Measurements from ENCODE around the gene AKR1E2.
"Not testable (repeated sequence)": the region's sequence is repeated elsewhere in the genome, so short reads cannot be mapped to it uniquely, and the experiment has no call there.

Gene AKR1E2

DNA sequence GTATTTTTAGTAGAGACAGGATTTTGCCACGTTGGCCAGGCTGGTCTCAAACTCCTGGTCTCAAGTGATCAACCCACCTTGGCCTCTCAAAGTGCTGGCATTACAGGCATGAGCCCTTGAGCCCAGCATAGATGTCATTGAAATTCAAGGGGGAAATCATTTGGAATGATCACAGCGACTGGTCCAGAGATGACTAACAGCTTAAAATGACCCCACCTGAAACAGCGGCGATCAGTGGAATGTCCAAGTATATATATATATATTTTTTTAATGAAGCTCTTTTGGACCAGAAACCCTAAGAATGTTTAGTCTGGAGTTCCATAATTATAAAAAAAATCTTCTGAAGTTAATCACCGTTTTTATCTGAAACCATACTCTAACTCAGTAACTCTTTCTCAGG lies 12.5 kb upstream of the AKR1E2 start:
- H3K36me3 ChIP-seq, result no peaks in the 10 kb centered on the region
- no peak overlapping the region for H3K27ac ChIP-seq
- H3K4me3 ChIP-seq (ENCODE audit: low read depth, low read length), result no peak overlapping the region
- H3K27me3 ChIP-seq (ENCODE audit: insufficient read depth, low read depth, severe bottlenecking), result no peaks in the 10 kb centered on the region
- TF ChIP-seq, protein P1, sequence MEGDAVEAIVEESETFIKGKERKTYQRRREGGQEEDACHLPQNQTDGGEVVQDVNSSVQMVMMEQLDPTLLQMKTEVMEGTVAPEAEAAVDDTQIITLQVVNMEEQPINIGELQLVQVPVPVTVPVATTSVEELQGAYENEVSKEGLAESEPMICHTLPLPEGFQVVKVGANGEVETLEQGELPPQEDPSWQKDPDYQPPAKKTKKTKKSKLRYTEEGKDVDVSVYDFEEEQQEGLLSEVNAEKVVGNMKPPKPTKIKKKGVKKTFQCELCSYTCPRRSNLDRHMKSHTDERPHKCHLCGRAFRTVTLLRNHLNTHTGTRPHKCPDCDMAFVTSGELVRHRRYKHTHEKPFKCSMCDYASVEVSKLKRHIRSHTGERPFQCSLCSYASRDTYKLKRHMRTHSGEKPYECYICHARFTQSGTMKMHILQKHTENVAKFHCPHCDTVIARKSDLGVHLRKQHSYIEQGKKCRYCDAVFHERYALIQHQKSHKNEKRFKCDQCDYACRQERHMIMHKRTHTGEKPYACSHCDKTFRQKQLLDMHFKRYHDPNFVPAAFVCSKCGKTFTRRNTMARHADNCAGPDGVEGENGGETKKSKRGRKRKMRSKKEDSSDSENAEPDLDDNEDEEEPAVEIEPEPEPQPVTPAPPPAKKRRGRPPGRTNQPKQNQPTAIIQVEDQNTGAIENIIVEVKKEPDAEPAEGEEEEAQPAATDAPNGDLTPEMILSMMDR (IDR thresholded peaks at IDR 0.05; ENCODE audit: low read depth, low read length), result no peak
- no peak for DNase-seq
- H3K9me3 ChIP-seq (ENCODE audit: severe bottlenecking), result no peaks in the 10 kb centered on the region

DNA sequence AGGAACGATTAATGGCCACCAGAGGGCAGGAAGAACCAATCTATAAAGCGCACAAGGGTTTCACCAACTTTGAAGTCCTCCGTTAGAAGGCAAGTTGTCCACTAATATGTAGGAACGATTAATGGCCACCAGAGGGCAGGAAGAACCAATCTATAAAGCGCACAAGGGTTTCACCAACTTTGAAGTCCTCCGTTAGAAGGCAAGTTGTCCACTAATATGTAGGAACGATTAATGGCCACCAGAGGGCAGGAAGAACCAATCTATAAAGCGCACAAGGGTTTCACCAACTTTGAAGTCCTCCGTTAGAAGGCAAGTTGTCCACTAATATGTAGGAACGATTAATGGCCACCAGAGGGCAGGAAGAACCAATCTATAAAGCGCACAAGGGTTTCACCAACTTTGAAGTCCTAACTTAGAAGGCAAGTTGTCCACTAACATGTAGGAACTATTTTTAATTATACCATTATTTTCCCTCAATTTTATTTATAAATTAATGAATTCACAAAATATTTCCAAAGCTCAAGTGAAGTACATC lies 10.3 kb upstream of the AKR1E2 start:
- not testable (repeated sequence) for H3K27ac ChIP-seq; H3K4me3 ChIP-seq (ENCODE audit: low read depth, low read length); DNase-seq; H3K36me3 ChIP-seq; H3K9me3 ChIP-seq (ENCODE audit: severe bottlenecking); H3K27me3 ChIP-seq (ENCODE audit: insufficient read depth, low read depth, severe bottlenecking)

DNA sequence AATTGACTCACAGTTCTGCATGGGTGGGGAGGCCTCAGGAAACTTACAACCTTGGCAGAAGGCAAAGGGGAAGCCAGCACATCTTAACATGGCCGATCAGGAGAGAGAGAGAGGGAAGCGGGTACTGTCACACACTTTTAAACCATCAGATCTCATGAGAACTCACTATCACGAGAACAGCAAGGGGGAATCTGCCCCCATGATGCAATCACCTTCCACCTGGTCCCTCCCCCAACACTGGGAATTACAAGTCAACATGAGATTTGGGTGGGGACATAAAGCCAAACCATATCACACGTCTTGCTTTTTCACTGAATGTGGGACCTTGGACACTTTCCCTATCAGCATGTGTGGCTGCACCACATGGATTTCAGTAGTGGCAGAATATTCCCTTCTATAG lies 9.0 kb upstream of the AKR1E2 start:
- no peak overlapping the region for H3K4me3 ChIP-seq (ENCODE audit: low read depth, low read length)
- H3K27ac ChIP-seq, result no peak overlapping the region
- DNase-seq, result no peak
- TF ChIP-seq, protein P1 (IDR thresholded peaks at IDR 0.05; ENCODE audit: low read depth, low read length), result no peak
- no peaks in the 10 kb centered on the region for H3K27me3 ChIP-seq (ENCODE audit: insufficient read depth, low read depth, severe bottlenecking)
- no peaks in the 10 kb centered on the region for H3K36me3 ChIP-seq
- no peaks in the 10 kb centered on the region for H3K9me3 ChIP-seq (ENCODE audit: severe bottlenecking)

DNA sequence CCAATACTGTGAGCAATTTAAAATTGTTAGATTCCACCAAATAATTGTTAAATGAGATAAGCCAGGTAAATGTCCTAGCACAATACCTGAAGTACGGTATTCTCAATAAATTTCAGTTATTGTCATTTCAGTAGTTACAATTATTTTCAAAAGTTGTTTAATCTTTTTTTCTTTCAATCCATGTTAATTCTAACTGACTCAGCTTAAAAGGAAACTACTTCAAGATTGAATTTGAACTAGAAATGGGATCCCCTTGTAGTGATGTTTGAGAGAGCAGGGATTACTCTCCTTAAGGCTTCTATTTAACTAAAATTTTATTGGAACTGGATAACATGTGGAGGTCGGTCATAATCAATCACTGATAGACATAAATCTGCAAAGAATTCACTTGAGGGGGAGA lies 6.9 kb upstream of the AKR1E2 start:
- Histone ChIP-seq H3K36me3 (no peaks in the 10 kb centered on the region), H3K27ac (no peak overlapping the region), H3K27me3 (ENCODE audit: insufficient read depth, low read depth, severe bottlenecking) (peaks cover 4% of the 10 kb centered on the region), H3K9me3 (ENCODE audit: severe bottlenecking) (no peaks in the 10 kb centered on the region), H3K4me3 (ENCODE audit: low read depth, low read length) (no peak overlapping the region)
- TF ChIP-seq, protein P1 (IDR thresholded peaks at IDR 0.05; ENCODE audit: low read depth, low read length), result no peak
- DNase-seq, result no peak

DNA sequence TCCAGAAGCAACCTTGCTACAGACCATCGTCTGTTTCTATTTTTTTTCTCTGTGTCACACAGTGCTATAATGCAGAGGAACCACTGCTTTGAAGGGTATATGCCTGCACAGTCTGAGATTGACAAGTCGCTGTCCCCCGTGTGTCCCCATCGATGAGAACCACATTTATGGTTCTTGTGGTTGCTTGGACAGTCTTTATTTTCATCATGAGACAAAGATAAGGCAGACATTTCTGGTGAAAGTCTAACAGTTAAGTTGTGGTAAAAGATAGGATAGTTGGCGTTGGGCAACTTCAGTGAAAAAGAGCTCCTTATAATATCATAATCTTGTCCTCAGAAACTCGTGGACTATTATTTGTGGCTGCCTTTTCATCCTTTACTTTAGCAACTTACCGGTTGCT lies 6.3 kb upstream of the AKR1E2 start:
- no peaks in the 10 kb centered on the region for H3K36me3 ChIP-seq
- H3K9me3 ChIP-seq (ENCODE audit: severe bottlenecking), result no peaks in the 10 kb centered on the region
- DNase-seq, result no peak
- no peak overlapping the region for H3K27ac ChIP-seq
- peaks cover 8% of the 10 kb centered on the region for H3K27me3 ChIP-seq (ENCODE audit: insufficient read depth, low read depth, severe bottlenecking)
- TF ChIP-seq, protein P1 (IDR thresholded peaks at IDR 0.05; ENCODE audit: low read depth, low read length), result no peak
- no peak overlapping the region for H3K4me3 ChIP-seq (ENCODE audit: low read depth, low read length)

DNA sequence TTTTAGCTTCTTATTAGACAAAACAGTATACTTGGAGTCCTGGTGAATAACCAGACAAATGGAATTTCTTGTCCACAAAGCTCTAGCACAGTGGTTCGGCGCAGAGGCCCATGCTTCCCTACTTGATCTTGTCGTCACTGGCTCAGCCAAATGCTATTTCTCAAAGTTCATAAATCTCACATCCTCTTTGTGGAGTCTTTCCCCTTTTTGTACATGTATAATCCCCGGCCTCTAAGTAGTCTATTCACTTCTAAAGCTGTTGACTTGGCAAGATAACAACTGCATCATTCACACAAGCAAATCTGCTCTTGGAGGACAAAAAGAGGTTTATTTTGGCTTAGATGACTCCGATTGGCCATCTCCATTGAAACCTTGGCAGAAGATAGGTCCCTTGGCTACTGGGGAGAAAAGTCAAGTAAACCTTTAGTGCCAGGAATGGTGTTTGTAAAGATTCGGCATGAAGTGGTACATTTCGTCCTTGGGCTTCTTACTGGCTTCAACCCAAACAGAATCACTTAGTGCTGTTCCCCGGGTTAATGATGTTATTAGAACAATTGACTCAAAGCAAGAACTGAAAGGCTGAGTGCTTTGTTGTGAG lies 5.1 kb upstream of the AKR1E2 start:
- no peaks in the 10 kb centered on the region for H3K9me3 ChIP-seq (ENCODE audit: severe bottlenecking)
- no peak overlapping the region for H3K27ac ChIP-seq
- TF ChIP-seq, protein P1 (IDR thresholded peaks at IDR 0.05; ENCODE audit: low read depth, low read length), result no peak
- H3K36me3 ChIP-seq, result no peaks in the 10 kb centered on the region
- H3K4me3 ChIP-seq (ENCODE audit: low read depth, low read length), result no peak overlapping the region
- peaks cover 8% of the 10 kb centered on the region for H3K27me3 ChIP-seq (ENCODE audit: insufficient read depth, low read depth, severe bottlenecking)
- no peak for DNase-seq
